A549 (cell line): Measurements from ENCODE around the gene CASTOR1. TPM values are rescaled to one million over a fixed set of nuclear protein-coding genes. Genes with fewer than 3 reads are reported as not detected.

Experiments used
- ATAC-seq, 2 experiments: fragments of 200-7000 bp in 1 of 2; fragments of >200 bp in 1 of 2; cut with Nextera tagmentation in 1 of 2; cut with Tn5 transposase in 1 of 2; 3 replicates each; pipeline versions ENCODE4 v1.8.0 to v1.9.1; 2018 to 2020; ENCODE audit warnings: mild to moderate bottlenecking in 1 of 2, moderate library complexity in 1 of 2
- CTCF ChIA-PET: fragments of 300-600 bp; sonication (Branson Sonifier 250); formaldehyde crosslinking; extraction: SDS; loops from one replicate; lab custom pipeline; 2021; ENCODE audit warnings: antibody characterized with exemption, inconsistent platforms; lab: Yijun Ruan, JAX
- POLR2A ChIA-PET: fragments of 350-600 bp; formaldehyde crosslinking; extraction: SDS; loops from one replicate; lab custom pipeline; 2021; ENCODE audit warnings: antibody characterized with exemption, inconsistent platforms; lab: Yijun Ruan, JAX
- DNase-seq, 2 experiments: peaks; one replicate each; pipeline versions ENCODE4 v3.0.0 to v3.0.0-alpha.2; 2011 to 2016; ENCODE audit warnings: low read depth in 1 of 2, low spot score in 1 of 2
- FAIRE-seq: peaks from 2 replicates; lab custom pipeline; 2011; peaks lifted over from hg19 to GRCh38; lab: Jason Lieb, UNC
- H3K27ac ChIP-seq, 2 experiments: fragments of >200 bp; sonication (Bioruptor Twin); formaldehyde crosslinking; 3 replicates each; pipeline ENCODE4 v1.5.1; 2016 to 2017
- H3K4me1 ChIP-seq: fragments of >200 bp; sonication (Bioruptor Twin); formaldehyde crosslinking; 3 replicates; pipeline ENCODE4 v1.6.1; 2016
- H3K4me2 ChIP-seq: fragments of >200 bp; sonication (Bioruptor Twin); formaldehyde crosslinking; 3 replicates; pipeline ENCODE4 v1.6.1; 2016
- H3K4me3 ChIP-seq: fragments of >200 bp; sonication (Bioruptor Twin); formaldehyde crosslinking; 3 replicates; pipeline ENCODE4 v1.5.1; 2016
- H3K9me3 ChIP-seq: fragments of >200 bp; sonication (Bioruptor Twin); formaldehyde crosslinking; 3 replicates; pipeline ENCODE4 v1.6.1; 2016
- ATOH8 ChIP-seq: fragments of 250-450 bp; sonication (Bioruptor Pico); IDR thresholded peaks from 2 replicates; pipeline ENCODE4 v1.5.0; 2020; ENCODE audit warnings: low read depth, mild to moderate bottlenecking, moderate library complexity
- BCL3 ChIP-seq: fragments of >200 bp; sonication (Bioruptor Twin); formaldehyde crosslinking; IDR thresholded peaks from 3 replicates; pipeline ENCODE4 v1.6.1; 2016
- BHLHE40 ChIP-seq: IDR thresholded peaks from 2 replicates; pipeline ENCODE4 v1.6.1; 2012; ENCODE audit warnings: low read depth, low read length, inconsistent platforms
- CBX2 ChIP-seq: fragments of 200-600 bp; sonication (generic); IDR thresholded peaks from 2 replicates; pipeline ENCODE4 v1.6.1; 2016; ENCODE audit warnings: low read depth, mild to moderate bottlenecking, borderline replicate concordance
- CHD2 ChIP-seq: fragments of 150-350 bp; IDR thresholded peaks from 2 replicates; pipeline ENCODE4 v1.6.1; 2014; ENCODE audit warnings: low read length; ENCODE audit not compliant: partially characterized antibody
- CHD4 ChIP-seq: fragments of 200-600 bp; sonication (generic); IDR thresholded peaks from 2 replicates; pipeline ENCODE4 v1.6.1; 2016; ENCODE audit warnings: antibody characterized with exemption, mild to moderate bottlenecking, borderline replicate concordance
- EHF ChIP-seq: fragments of 250-450 bp; sonication (Bioruptor Pico); IDR thresholded peaks from 2 replicates; pipeline ENCODE4 v1.5.0; 2020; ENCODE audit warnings: mild to moderate bottlenecking
- ESRRA ChIP-seq: fragments of 150-350 bp; IDR thresholded peaks from 2 replicates; pipeline ENCODE4 v1.6.1; 2014; ENCODE audit warnings: mild to moderate bottlenecking, low read length, borderline replicate concordance
- FOSL2 ChIP-seq, 2 experiments: fragments of 450-650 bp in 1 of 2; fragments of >200 bp in 1 of 2; sonication (Bioruptor Twin) in 1 of 2; formaldehyde crosslinking; IDR thresholded peaks; 2 replicates each; pipeline versions ENCODE4 v1.5.0 to v1.6.1; 2016 to 2020; ENCODE audit warnings: mild to moderate bottlenecking in 1 of 2, moderate library complexity in 1 of 2
- FOXS1 ChIP-seq: fragments of 250-450 bp; sonication (Bioruptor Pico); IDR thresholded peaks from 2 replicates; pipeline ENCODE4 v1.5.0; 2020; ENCODE audit warnings: mild to moderate bottlenecking, moderate library complexity
- GATA3 ChIP-seq: IDR thresholded peaks from 2 replicates; pipeline ENCODE4 v1.6.1; 2012; ENCODE audit warnings: borderline replicate concordance
- HDAC2 ChIP-seq: fragments of 200-600 bp; sonication (generic); IDR thresholded peaks from 2 replicates; pipeline ENCODE4 v1.6.1; 2016
- HMGXB4 ChIP-seq: fragments of 250-450 bp; sonication (Bioruptor Pico); IDR thresholded peaks from 2 replicates; pipeline ENCODE4 v1.5.0; 2021; ENCODE audit warnings: mild to moderate bottlenecking, moderate library complexity, borderline replicate concordance
- HOXA7 ChIP-seq: fragments of 250-450 bp; sonication (Bioruptor Pico); IDR thresholded peaks from 2 replicates; pipeline ENCODE4 v1.5.0; 2020; ENCODE audit warnings: mild to moderate bottlenecking, moderate library complexity
- HOXB13 ChIP-seq: fragments of 250-450 bp; sonication (Bioruptor Pico); IDR thresholded peaks from 2 replicates; pipeline ENCODE4 v1.5.0; 2020; ENCODE audit warnings: low read depth, mild to moderate bottlenecking, moderate library complexity
- HOXB5 ChIP-seq: fragments of 250-450 bp; sonication (Bioruptor Pico); IDR thresholded peaks from 2 replicates; pipeline ENCODE4 v1.5.0; 2020; ENCODE audit warnings: mild to moderate bottlenecking, moderate library complexity
- JUN ChIP-seq, 2 experiments: fragments of >200 bp; sonication (Bioruptor Twin); formaldehyde crosslinking; IDR thresholded peaks; 2 replicates in 1 of 2; 3 replicates in 1 of 2; pipeline ENCODE4 v1.6.1; 2016 to 2017
- MAX ChIP-seq: IDR thresholded peaks from 2 replicates; pipeline ENCODE4 v1.6.1; 2012
- MYC ChIP-seq: IDR thresholded peaks from 2 replicates; pipeline ENCODE4 v1.6.1; 2012; ENCODE audit warnings: mild to moderate bottlenecking, inconsistent platforms, low read length, improper control_type of control experiment, borderline replicate concordance
- NFE2L2 ChIP-seq: fragments of 150-350 bp; conservative IDR thresholded peaks from 2 replicates; pipeline ENCODE4 v1.6.1; 2014; ENCODE audit warnings: low read length
- NPAS2 ChIP-seq: fragments of 250-450 bp; sonication (Bioruptor Pico); IDR thresholded peaks from 2 replicates; pipeline ENCODE4 v1.8.0; 2022; ENCODE audit warnings: mild to moderate bottlenecking, moderate library complexity, borderline replicate concordance
- PBX3 ChIP-seq: IDR thresholded peaks from 2 replicates; pipeline ENCODE4 v1.6.1; 2012
- PHF8 ChIP-seq: fragments of 200-600 bp; sonication (generic); IDR thresholded peaks from 2 replicates; pipeline ENCODE4 v1.6.1; 2016; ENCODE audit warnings: low read depth, mild to moderate bottlenecking, antibody characterized with exemption, moderate library complexity, borderline replicate concordance
- POLR2AphosphoS2 ChIP-seq: conservative IDR thresholded peaks from 2 replicates; pipeline ENCODE4 v1.6.1; 2012; ENCODE audit warnings: low read length, improper control_type of control experiment, inconsistent platforms
- RCOR1 ChIP-seq: fragments of 150-350 bp; IDR thresholded peaks from 2 replicates; pipeline ENCODE4 v1.6.1; 2014; ENCODE audit warnings: antibody characterized with exemption, low read length, low read depth
- REST ChIP-seq: fragments of 200-600 bp; sonication (generic); IDR thresholded peaks from 2 replicates; pipeline ENCODE4 v1.6.1; 2016; ENCODE audit warnings: antibody characterized with exemption, mild to moderate bottlenecking, moderate library complexity
- RNF2 ChIP-seq: fragments of 200-600 bp; sonication (generic); IDR thresholded peaks from 2 replicates; pipeline ENCODE4 v1.6.1; 2016; ENCODE audit warnings: low read depth, mild to moderate bottlenecking, antibody characterized with exemption, moderate library complexity, borderline replicate concordance
- TP53 ChIP-seq: fragments of 250-450 bp; sonication (Bioruptor Pico); IDR thresholded peaks from 2 replicates; pipeline ENCODE4 v1.5.0; 2021; ENCODE audit warnings: mild to moderate bottlenecking, moderate library complexity
- ZNF302 ChIP-seq: fragments of 250-450 bp; sonication (Bioruptor Pico); IDR thresholded peaks from 2 replicates; pipeline ENCODE4 v1.9.0; 2021; ENCODE audit warnings: inconsistent platforms, mild to moderate bottlenecking, moderate library complexity
- ZSCAN20 ChIP-seq: fragments of 250-450 bp; sonication (Bioruptor Pico); IDR thresholded peaks from 2 replicates; pipeline ENCODE4 v1.8.0; 2022; ENCODE audit warnings: mild to moderate bottlenecking, moderate library complexity
- WGBS: methylation state at CpG from one replicate; pipeline ENCODE4 v1.1.6; 2017; ENCODE audit errors: missing lambda C conversion rate; 5-methylcytosine and 5-hydroxymethylcytosine counted together
- polyA plus RNA-seq, 4 experiments: library from polyadenylated mRNA; depleted of rRNA in 3 of 4; stranded (reverse); fragments of >200 nt; fragmentation: RNase III in 1 of 4; extraction: RNeasy Plus Mini Kit Qiagen cat#74134 plus additional on column Dnase treatment in 1 of 4; gene quantifications; 2 replicates in 3 of 4; 3 replicates in 1 of 4; pipeline ENCODE4 v1.2.3, GENCODE V29; 2011 to 2017

The CASTOR1 gene
- polyA plus RNA-seq, 2 of the 4 experiments (the other 2 are of a cell fraction), result 4.7 to 12.2 TPM

- no peak for FAIRE-seq
- DNase-seq, result peak; percentile 54 to 75
- peak; percentile 5 to 26; a peak in 3 of 6 replicates for ATAC-seq
- H3K27ac ChIP-seq, result peak overlapping the region; percentile 99 to 100
- peak overlapping the region; percentile 99 for H3K4me2 ChIP-seq
- CTCF ChIA-PET, result interaction anchor here (0.9 to 2.4 kb wide), 6 partner anchors 12 to 143 kb away, joined by 3 to 15 read pairs (median 4); no protein-coding TSS in a partner anchor
- WGBS, result 10% methylated on average over 2 of the region's 12 CpGs
- H3K9me3 ChIP-seq, result no peaks in the 10 kb centered on the region
- H3K4me1 ChIP-seq, result peaks cover 95% of the 10 kb centered on the region
- 0 out of 3 replicates have a peak overlapping the region, but pooled peaks have one; percentile 21 for H3K4me3 ChIP-seq
- POLR2A ChIA-PET, result interaction anchor here (0.7 to 1.3 kb wide), 3 partner anchors 12 to 40 kb away, joined by 3 to 8 read pairs (median 4); no protein-coding TSS in a partner anchor
- TF ChIP-seq ESRRA, result no peak
- TF ChIP-seq HOXB5 (CRISPR knock-in tag), result peak; percentile 62; the same call in 1 of the 2 replicates
- no peak for TF ChIP-seq CHD4
- no peak for TF ChIP-seq FOSL2 (IDR thresholded peaks at IDR 0.05)
- peak; percentile 30; the same call in 1 of the 2 replicates for TF ChIP-seq FOSL2 (CRISPR knock-in tag; IDR thresholded peaks at IDR 0.05)
- no peak for TF ChIP-seq CBX2
- 0 out of 2 replicates have a peak, but pooled peaks have one; percentile 60 for TF ChIP-seq TP53 (CRISPR knock-in tag)
- no peak for TF ChIP-seq PHF8
- no peak for TF ChIP-seq CHD2
- no peak; the same call in 1 of the 2 replicates for TF ChIP-seq FOXS1 (CRISPR knock-in tag)
- 0 out of 2 replicates have a peak, but pooled peaks have one; percentile 7 for TF ChIP-seq MAX
- TF ChIP-seq POLR2AphosphoS2, result no peak; the same call in none of the 2 replicates
- TF ChIP-seq BCL3, result no peak
- 0 out of 2 replicates have a peak, but pooled peaks have one; percentile 54 for TF ChIP-seq HOXA7
- no peak for TF ChIP-seq NPAS2 (CRISPR knock-in tag)
- TF ChIP-seq NFE2L2, result no peak
- TF ChIP-seq HOXB13, result peak; percentile 81
- no peak for TF ChIP-seq HDAC2
- TF ChIP-seq MYC, result no peak
- no peak for TF ChIP-seq RNF2
- TF ChIP-seq EHF (CRISPR knock-in tag), result no peak; the same call in 1 of the 2 replicates
- no peak for TF ChIP-seq ZNF302 (CRISPR knock-in tag)
- TF ChIP-seq JUN (IDR thresholded peaks at IDR 0.05), result peak in 1 of 2 experiments; percentile 38; a peak in 1 of 5 replicates
- TF ChIP-seq BHLHE40, result no peak
- TF ChIP-seq HMGXB4 (CRISPR knock-in tag), result no peak
- TF ChIP-seq ATOH8, result 0 out of 2 replicates have a peak, but pooled peaks have one; percentile 45
- no peak for TF ChIP-seq REST
- TF ChIP-seq GATA3, result 0 out of 2 replicates have a peak, but pooled peaks have one; percentile 14
- TF ChIP-seq ZSCAN20 (CRISPR knock-in tag), result no peak
- no peak for TF ChIP-seq RCOR1
- TF ChIP-seq PBX3, result no peak
Observed at GRCh38 chr22:30250661-30251267, 38.5 kb downstream of the CASTOR1 start.
